Type B pancreatic cell (in vitro differentiated cells): ENCODE data around the gene UGT1A5. TPM values are rescaled to one million over a fixed set of nuclear protein-coding genes. Genes with fewer than 3 reads are reported as not detected.

ENCODE experiments used
- DNase-seq: peaks from one replicate; pipeline ENCODE4 v3.0.0; 2021; ENCODE audit warnings: mixed read lengths; ENCODE audit not compliant: unreplicated experiment; ENCODE audit errors: extremely low spot score
- H3K27ac Mint-ChIP-seq: 2 replicates; pipeline ENCODE4 v1.8.0; 2021; ENCODE audit warnings: mild to moderate bottlenecking, mixed read lengths
- H3K27me3 Mint-ChIP-seq: 2 replicates; pipeline ENCODE4 v1.8.0; 2021; ENCODE audit warnings: mixed read lengths
- H3K36me3 Mint-ChIP-seq: 2 replicates; pipeline ENCODE4 v1.8.0; 2021; ENCODE audit warnings: mixed read lengths
- H3K4me1 Mint-ChIP-seq: one replicate; pipeline ENCODE4 v1.8.0; 2021; ENCODE audit warnings: mixed read lengths; ENCODE audit not compliant: unreplicated experiment
- H3K4me3 Mint-ChIP-seq: 2 replicates; pipeline ENCODE4 v1.8.0; 2021; ENCODE audit warnings: mild to moderate bottlenecking, mixed read lengths
- H3K9me3 Mint-ChIP-seq: 2 replicates; pipeline ENCODE4 v1.8.0; 2021; ENCODE audit warnings: mixed read lengths
- total RNA-seq: library from RNA; stranded (reverse); gene quantifications from 2 replicates; pipeline ENCODE4 v1.2.1, GENCODE V29; 2021; ENCODE audit warnings: low replicate concordance
- TF ChIP-seq, protein P1 (sequence below): fragments of 200-600 bp; sonication (generic); conservative IDR thresholded peaks from 2 replicates; pipeline ENCODE4 v1.5.0; 2021; ENCODE audit warnings: antibody characterized with exemption, mild to moderate bottlenecking

UGT1A5 gene
- total RNA-seq, 1 donor from 2014 or later = not detected

DNA sequence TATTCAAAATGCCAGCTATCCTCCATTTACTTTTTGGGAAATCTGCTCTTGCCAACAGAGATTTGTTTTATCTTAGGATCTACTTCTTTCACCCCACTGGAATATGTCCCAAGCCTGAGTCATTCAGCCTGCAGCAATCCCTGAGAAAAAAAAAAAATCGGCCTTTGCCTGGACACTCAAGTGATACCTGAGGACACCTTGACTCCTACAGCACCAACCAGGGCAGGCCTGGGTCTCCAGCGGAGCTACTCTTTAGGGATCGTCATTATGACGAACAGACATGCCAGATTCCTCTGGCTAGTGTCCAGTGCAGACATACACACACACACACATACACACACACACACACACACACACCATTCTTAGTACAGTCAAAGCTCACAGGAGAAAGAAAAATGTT, 22.3 kb upstream of the UGT1A5 start:
- Mint-ChIP-seq H3K36me3 (no peaks in the 10 kb centered on the region), H3K9me3 (no peaks in the 10 kb centered on the region), H3K27me3 (peaks cover 7% of the 10 kb centered on the region), H3K4me3 (no peak overlapping the region), H3K27ac (no peak overlapping the region), H3K4me1 (no peaks in the 10 kb centered on the region)
- no peak for DNase-seq
- TF ChIP-seq, protein P1, sequence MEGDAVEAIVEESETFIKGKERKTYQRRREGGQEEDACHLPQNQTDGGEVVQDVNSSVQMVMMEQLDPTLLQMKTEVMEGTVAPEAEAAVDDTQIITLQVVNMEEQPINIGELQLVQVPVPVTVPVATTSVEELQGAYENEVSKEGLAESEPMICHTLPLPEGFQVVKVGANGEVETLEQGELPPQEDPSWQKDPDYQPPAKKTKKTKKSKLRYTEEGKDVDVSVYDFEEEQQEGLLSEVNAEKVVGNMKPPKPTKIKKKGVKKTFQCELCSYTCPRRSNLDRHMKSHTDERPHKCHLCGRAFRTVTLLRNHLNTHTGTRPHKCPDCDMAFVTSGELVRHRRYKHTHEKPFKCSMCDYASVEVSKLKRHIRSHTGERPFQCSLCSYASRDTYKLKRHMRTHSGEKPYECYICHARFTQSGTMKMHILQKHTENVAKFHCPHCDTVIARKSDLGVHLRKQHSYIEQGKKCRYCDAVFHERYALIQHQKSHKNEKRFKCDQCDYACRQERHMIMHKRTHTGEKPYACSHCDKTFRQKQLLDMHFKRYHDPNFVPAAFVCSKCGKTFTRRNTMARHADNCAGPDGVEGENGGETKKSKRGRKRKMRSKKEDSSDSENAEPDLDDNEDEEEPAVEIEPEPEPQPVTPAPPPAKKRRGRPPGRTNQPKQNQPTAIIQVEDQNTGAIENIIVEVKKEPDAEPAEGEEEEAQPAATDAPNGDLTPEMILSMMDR = no peak

DNA sequence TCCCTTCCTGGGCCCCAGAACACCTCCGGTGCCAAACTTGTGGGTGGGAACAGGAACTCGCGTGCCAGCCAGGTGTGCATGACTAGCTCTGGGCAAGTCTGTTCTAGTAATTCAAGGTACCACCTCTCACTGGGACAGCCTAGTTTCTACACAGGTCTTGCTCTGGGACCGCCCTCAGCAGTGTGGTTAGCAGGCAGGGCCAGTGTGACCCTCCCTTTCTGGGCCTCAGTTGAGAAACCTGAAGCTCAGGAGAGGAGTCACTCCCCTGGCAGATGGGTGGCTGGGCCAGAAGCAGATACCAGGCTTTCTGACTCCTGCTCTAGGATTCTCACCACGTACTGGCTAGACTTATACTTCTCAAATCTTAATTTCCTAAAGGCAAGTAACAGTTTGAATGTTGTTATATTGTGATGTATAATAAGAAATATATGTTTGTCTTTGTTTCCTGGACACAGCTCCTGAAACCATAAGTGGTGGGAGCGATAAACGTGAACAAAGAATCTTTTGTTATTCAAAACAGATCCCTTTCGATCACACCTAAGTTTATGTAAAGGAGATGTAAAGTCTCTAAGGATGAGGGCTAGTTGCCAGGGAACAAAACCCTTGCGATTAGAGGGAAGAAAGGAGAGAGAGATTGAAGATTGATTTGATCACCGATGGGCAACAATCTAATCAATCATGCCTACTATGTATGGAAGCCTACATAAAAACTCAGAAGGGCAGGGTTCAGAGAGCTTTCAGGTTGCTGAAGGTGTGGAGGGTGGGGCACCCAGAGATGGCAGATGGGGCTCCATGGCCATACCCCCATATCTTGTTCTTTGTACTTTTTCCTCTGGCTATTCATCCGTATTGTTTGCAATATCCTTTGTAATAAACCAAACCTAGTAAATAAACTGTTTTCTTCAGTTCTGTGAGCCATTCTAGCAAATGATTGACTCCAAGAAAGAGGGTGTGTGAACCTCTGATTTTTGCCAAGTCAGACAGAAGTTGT, 21.0 kb upstream of the UGT1A5 start:
- Mint-ChIP-seq H3K4me3 (no peak overlapping the region), H3K27ac (no peak overlapping the region), H3K9me3 (no peaks in the 10 kb centered on the region), H3K27me3 (peaks cover 4% of the 10 kb centered on the region), H3K36me3 (no peaks in the 10 kb centered on the region), H3K4me1 (no peaks in the 10 kb centered on the region)
- DNase-seq = no peak
- TF ChIP-seq, protein P1 = no peak

DNA sequence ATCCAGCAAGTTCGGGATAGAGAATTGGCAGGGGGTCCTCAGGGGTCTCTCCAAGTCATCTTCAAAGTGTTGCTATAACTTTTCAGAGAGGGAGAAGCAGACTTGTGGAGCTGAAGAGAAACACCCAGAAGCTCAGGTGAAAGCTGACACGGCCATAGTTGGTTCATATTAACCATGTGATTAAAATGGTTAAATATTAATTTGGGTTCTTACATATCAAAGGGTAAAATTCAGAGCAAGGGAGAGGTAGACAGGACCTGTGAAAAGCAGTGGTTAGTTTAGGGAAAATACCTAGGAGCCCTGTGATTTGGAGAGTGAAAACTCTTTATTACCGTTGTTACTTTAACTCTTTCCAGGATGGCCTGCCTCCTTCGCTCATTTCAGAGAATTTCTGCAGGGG, 20.1 kb upstream of the UGT1A5 start, which contains the start of gene UGT1A6:
Gene UGT1A6, plus strand, starts transcription at position 243 of the 400 bp plus-strand sequence. Its CDS starts 115 bp downstream, at position 358.
- H3K4me3 Mint-ChIP-seq = no peak within 1 kb of the TSS
- TF ChIP-seq, protein P1 = no peak

DNA sequence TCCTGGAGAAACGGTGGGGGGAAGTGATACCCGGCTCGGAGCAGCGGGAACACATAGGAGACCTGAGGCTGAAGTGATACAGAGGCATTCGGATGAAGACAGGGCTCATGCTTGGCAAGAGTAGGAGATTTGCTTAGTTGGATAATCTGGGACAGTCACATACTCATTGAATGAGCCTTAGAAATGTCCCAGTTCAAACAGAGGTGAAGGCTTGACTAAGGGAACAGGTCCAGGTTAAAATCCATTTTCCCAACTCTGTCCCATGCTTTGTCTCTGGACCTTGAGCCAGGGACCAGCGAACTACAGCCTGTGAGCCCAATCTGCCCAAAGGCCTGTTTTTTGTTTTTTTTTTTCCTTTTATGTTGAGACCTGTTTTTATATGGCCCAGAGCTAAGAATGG, 18.7 kb upstream of the UGT1A5 start:
- TF ChIP-seq, protein P1 = no peak
- no peak overlapping the region for H3K27ac Mint-ChIP-seq
- no peak for DNase-seq
- no peak overlapping the region for H3K4me3 Mint-ChIP-seq
- H3K4me1 Mint-ChIP-seq = no peaks in the 10 kb centered on the region
- no peaks in the 10 kb centered on the region for H3K27me3 Mint-ChIP-seq
- no peaks in the 10 kb centered on the region for H3K9me3 Mint-ChIP-seq
- no peaks in the 10 kb centered on the region for H3K36me3 Mint-ChIP-seq

More for the DNA sequence above, 20.1 kb upstream of the UGT1A5 start, which contains the start of gene UGT1A6:
- no peak for DNase-seq
- Mint-ChIP-seq H3K27ac (no peak within 1 kb of the TSS), H3K27me3 (peaks cover 3% of the 10 kb centered on the region), H3K4me1 (no peaks in the 10 kb centered on the region), H3K9me3 (no peaks in the 10 kb centered on the region), H3K36me3 (no peaks in the 10 kb centered on the region)

DNA sequence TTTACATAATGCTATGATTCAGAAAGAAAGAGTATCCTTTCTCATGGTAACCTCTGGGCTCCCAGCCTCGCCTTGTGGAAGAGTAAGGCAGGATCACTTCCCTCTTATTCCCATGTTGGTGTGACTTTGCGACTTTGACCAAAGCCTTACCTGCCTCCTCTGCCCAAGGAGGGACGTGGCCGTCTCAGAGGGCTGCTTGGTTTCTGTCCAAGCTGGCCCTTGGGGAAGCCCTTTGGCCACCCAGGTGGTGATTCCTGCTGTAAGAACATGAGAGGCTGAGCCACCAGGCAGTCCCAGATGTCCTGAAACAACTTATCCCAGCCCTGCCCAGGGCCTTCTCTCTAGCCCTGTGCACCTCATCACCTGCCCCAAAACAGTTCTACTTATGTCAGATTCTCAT, 14.0 kb upstream of the UGT1A5 start:
- H3K4me3 Mint-ChIP-seq = no peak overlapping the region
- no peaks in the 10 kb centered on the region for H3K36me3 Mint-ChIP-seq
- no peaks in the 10 kb centered on the region for H3K27me3 Mint-ChIP-seq
- no peak overlapping the region for H3K27ac Mint-ChIP-seq
- H3K4me1 Mint-ChIP-seq = no peaks in the 10 kb centered on the region
- no peaks in the 10 kb centered on the region for H3K9me3 Mint-ChIP-seq
- DNase-seq = no peak
- TF ChIP-seq, protein P1 = no peak
